HUES64 (cell line): ENCODE measurements around the gene EPDR1.

Experiments used
- H3K27ac ChIP-seq: 2 replicates; pipeline ENCODE4 v1.7.0; 2013; ENCODE audit warnings: low read depth, low read length, inconsistent platforms
- H3K27me3 ChIP-seq: 2 replicates; pipeline ENCODE4 v1.6.1; 2013; ENCODE audit warnings: mild to moderate bottlenecking, low read length; ENCODE audit not compliant: insufficient read depth
- H3K36me3 ChIP-seq: 2 replicates; pipeline ENCODE4 v1.6.1; 2013; ENCODE audit warnings: mild to moderate bottlenecking, low read length; ENCODE audit not compliant: insufficient read depth
- H3K4me1 ChIP-seq: 2 replicates; pipeline ENCODE4 v1.6.1; 2013; ENCODE audit warnings: mild to moderate bottlenecking, low read length, moderate library complexity; ENCODE audit not compliant: insufficient read depth
- H3K4me3 ChIP-seq: 2 replicates; pipeline ENCODE4 v1.5.1; 2013; ENCODE audit warnings: mild to moderate bottlenecking, low read length, moderate library complexity
- H3K9ac ChIP-seq: 2 replicates; pipeline ENCODE4 v1.6.1; 2013; ENCODE audit warnings: mild to moderate bottlenecking, low read depth, low read length
- H3K9me3 ChIP-seq: 2 replicates; pipeline ENCODE4 v1.6.1; 2013; ENCODE audit warnings: low read depth, low read length; ENCODE audit not compliant: insufficient read depth
- WGBS: fragments of 150-250, 120-280 bp; methylation state at CpG from one replicate; pipeline ENCODE4 v1.1.7; 2013; ENCODE audit warnings: missing lambda C conversion rate; 5-methylcytosine and 5-hydroxymethylcytosine counted together

The EPDR1 gene

DNA sequence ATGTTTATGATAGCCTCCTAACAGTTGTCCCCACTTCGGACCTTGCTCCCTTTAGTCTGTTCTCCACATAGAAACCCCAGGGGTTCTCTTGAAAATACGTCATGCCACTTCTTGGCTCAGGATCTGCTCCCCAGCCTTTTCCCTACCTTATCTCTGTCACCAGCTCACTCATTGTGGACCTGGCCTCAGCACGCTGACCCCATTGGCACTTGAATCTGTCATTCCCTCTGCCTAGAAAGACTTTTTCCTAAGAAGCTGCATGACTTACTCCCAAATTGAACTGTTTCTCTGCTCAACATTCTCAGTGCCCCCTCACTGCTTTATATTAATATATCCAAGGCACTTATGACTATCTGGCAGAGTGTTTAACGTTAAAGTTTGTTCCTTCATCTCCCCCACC lies 8.4 kb downstream of the EPDR1 start:
- peaks cover 6% of the 10 kb centered on the region; the same call in 1 of the 2 replicates for H3K9me3 ChIP-seq
- H3K4me3 ChIP-seq: no peak overlapping the region
- no peak overlapping the region for H3K9ac ChIP-seq
- no peaks in the 10 kb centered on the region for H3K36me3 ChIP-seq
- H3K27me3 ChIP-seq: no peaks in the 10 kb centered on the region
- no peak overlapping the region for H3K27ac ChIP-seq
- 90% methylated on average over 3 of the region's 4 CpGs for WGBS
- H3K4me1 ChIP-seq: no peaks in the 10 kb centered on the region

DNA sequence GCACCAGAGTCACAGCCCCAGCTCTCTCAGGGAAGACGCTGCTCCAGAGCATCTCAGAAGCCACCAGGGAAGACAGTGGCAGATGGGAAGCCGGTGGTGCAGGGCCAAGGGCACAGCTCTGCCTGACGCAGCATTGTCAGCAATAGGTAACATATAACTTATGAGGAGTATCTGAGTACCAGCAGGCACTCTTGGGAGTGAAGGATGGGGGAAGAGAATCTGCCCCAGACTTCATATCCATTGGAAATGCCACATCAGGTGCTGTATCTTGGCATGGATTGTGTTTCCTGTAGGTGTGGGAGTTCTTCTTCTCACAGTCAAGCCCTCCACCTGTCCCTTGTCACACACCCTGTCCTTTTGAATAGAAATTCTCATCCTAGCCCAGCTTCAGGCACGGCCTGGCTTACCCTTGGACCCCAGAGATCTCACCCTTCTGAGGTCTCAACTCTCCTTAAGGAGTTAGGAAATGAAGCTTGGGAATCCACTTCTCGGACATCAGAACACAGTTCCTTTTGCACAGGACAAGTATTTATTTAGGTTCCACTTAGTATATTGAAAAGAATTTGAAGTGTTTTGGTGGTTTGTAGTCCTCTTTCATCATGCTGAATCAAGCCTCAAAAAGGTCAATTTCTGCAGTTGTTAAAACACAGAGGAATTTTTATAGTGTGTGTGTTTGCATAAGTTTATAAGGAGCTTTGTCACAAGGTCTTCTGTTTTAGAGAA lies 9.9 kb downstream of the EPDR1 start:
- Histone ChIP-seq H3K4me3 (no peak overlapping the region), H3K36me3 (no peaks in the 10 kb centered on the region), H3K4me1 (no peaks in the 10 kb centered on the region), H3K27ac (no peak overlapping the region), H3K9ac (no peak overlapping the region), H3K9me3 (peaks cover 3% of the 10 kb centered on the region; the same call in 1 of the 2 replicates), H3K27me3 (no peaks in the 10 kb centered on the region)
- 97% methylated on average over 5 of the region's 5 CpGs for WGBS

DNA sequence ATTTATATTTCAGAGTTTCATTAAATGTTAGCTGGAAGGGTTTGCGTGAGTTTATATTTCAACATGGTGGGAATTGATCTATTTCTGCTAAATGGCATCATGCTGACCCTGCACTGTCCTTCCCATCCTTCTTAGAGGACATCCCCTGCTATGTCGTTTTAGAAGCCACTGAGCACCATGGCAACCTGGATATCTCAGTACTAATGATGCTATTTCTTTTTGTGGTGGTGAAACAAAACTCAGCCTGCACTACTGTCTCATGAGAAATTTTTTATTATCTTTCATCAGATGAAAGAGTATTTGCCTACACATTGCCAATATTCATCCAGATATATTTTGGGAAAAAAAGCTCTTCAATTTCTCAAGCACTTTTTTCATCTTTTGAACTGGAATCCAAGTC lies 12.1 kb downstream of the EPDR1 start:
- no peaks in the 10 kb centered on the region for H3K4me1 ChIP-seq
- no peak overlapping the region for H3K27ac ChIP-seq
- H3K36me3 ChIP-seq: no peaks in the 10 kb centered on the region
- H3K4me3 ChIP-seq: no peak overlapping the region
- no peaks in the 10 kb centered on the region for H3K9me3 ChIP-seq
- no peaks in the 10 kb centered on the region for H3K27me3 ChIP-seq
- H3K9ac ChIP-seq: no peak overlapping the region
- 81% methylated on average over 2 of the region's 2 CpGs for WGBS

DNA sequence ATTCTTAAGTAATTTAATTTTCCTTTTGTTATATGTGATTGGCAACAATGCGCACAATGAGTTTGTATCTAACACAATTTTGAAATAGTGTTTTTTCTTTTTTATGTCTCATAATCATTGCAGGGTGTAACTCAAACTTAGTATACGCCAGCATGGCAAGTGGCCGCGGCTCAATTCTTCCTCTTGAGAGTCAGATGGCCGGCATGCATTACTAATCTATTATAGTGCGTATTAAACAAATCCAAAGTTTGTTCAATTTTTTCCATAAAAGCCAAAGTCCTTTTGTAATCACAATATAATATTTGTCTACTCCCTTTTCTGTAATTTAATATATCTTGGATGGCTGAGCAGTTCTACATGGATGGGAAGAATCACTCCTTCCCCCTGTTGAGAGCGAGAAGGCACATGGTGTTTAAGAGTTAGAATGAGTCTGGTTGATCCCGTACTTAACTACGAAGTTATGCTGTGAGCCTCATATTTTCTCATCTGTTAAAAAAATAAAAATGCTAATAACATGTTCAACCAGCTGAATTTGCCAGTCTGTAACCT lies 12.7 kb downstream of the EPDR1 start:
- no peaks in the 10 kb centered on the region for H3K4me1 ChIP-seq
- no peaks in the 10 kb centered on the region for H3K27me3 ChIP-seq
- no peaks in the 10 kb centered on the region for H3K36me3 ChIP-seq
- WGBS: 98% methylated on average over 6 of the region's 9 CpGs
- H3K4me3 ChIP-seq: no peak overlapping the region
- no peaks in the 10 kb centered on the region for H3K9me3 ChIP-seq
- H3K9ac ChIP-seq: no peak overlapping the region
- H3K27ac ChIP-seq: no peak overlapping the region

DNA sequence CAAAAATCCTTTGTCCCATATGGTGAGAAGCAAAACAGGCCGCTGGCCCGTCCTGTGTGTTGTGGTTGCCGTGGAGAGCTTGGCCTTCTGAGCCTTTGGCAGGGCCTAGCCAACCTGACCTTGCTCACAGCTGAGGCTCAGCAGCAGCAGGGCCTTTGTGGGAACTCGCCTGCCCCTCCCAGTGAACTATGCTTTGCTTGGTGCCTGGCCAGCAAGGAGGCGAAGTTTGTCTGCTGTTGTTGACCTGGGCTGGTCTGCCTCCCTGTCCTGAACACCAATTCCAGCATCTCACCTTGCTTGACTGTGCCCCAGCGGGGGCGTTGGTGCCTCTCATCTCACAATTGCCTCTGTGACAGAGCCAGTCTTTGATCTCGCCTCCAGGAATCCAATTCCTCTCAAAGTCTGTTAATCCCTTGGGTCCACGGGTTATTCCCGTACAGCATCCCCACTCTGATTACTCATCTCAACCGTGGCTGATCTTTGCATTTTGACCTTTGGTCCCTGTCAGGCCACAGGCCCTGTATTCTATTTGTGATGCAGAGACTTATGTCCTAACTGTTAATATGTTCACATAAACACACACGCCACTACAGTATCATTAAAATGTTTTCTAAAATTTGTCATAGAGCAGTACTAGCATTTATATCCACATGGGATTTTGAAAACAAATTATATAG lies 22.6 kb downstream of the EPDR1 start:
- Histone ChIP-seq H3K9me3 (peaks cover 5% of the 10 kb centered on the region; the same call in 1 of the 2 replicates), H3K4me1 (peaks cover 5% of the 10 kb centered on the region; the same call in 1 of the 2 replicates), H3K27me3 (no peaks in the 10 kb centered on the region), H3K4me3 (no peak overlapping the region), H3K27ac (no peak overlapping the region), H3K36me3 (no peaks in the 10 kb centered on the region), H3K9ac (no peak overlapping the region)
- WGBS: 74% methylated on average over 12 of the region's 12 CpGs

DNA sequence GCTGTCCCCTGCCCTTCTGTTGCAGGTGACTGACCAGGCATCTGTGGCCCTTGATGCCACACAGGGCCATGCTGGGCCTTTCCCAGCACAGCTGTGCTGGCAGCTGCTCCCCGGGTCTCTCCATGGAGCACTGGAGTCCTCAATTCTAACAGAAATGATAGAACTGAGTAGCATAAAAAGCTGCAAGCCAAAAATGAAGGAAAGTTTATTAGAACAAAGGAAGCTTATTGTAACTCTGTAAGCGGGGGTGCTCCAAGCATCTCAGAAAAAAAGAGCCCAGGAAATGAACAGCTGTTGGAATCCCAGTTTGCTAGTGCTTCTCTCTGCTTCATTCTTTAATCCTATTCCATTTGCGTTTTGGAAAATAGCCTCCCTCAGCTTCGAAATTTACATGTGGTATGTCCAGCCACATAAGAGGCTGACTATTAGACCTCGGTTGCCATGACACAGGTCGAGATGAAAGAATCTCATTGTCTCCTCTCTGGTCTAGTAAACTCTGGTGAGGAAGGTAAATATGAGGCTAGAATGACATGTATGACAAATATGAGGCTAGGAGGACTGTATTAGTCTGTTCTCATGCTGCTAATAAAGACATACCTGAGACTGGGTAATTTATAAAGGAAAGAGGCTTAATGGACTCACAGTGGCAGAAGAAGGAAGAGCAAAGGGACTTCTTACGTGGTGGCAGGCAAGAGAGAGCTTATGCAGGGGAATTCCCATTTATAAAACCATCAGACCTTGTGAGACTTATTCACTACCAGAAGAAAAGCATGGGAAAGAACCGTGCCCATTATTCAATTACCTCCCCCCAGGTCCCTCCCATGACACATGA lies 23.7 kb downstream of the EPDR1 start:
- Histone ChIP-seq H3K9me3 (no peaks in the 10 kb centered on the region), H3K36me3 (no peaks in the 10 kb centered on the region), H3K4me3 (no peak overlapping the region), H3K27me3 (no peaks in the 10 kb centered on the region), H3K9ac (no peak overlapping the region), H3K27ac (no peak overlapping the region), H3K4me1 (peaks cover 5% of the 10 kb centered on the region; the same call in 1 of the 2 replicates)
- 92% methylated on average over 7 of the region's 8 CpGs for WGBS

DNA sequence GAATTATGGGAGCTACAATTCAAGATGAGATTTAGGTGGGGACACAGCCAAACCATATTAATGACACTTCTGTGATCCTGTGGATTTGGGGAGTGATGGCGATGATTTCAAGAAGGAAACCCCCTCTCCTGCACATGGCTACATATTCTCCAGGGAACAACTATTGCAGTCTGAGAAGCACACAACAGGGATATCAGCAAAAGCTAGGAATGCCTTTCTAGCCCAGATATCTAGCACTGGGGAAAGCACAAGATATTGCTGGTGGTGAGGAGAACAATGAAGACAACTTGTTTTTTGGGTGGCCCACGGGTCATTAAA lies 24.3 kb downstream of the EPDR1 start:
- Histone ChIP-seq H3K27me3 (no peaks in the 10 kb centered on the region), H3K36me3 (no peaks in the 10 kb centered on the region), H3K4me3 (no peak overlapping the region), H3K27ac (no peak overlapping the region), H3K4me1 (peaks cover 5% of the 10 kb centered on the region; the same call in 1 of the 2 replicates), H3K9ac (no peak overlapping the region), H3K9me3 (no peaks in the 10 kb centered on the region)
- 100% methylated on average over 1 of the region's 2 CpGs for WGBS

DNA sequence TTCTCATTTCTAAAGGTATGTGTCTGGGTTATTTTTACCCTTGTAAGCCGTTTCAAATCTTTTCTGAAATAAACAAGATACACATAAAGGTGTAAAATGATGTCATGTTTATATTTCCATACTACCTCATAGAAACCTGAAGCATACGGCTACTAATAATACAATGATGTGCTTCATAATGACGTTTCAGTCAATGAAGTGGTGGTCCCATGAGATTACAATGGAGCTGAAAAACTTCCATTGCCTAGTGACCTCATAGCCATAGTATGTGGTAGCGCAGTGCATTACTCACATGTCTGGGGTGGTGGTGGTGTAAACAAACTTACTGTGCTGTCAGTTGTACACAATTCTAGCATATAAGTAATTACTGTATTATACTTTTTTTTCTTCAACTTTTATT lies 24.9 kb downstream of the EPDR1 start:
- 96% methylated on average over 3 of the region's 4 CpGs for WGBS
- H3K27ac ChIP-seq: no peak overlapping the region
- no peaks in the 10 kb centered on the region for H3K27me3 ChIP-seq
- peaks cover 5% of the 10 kb centered on the region; the same call in 1 of the 2 replicates for H3K4me1 ChIP-seq
- H3K36me3 ChIP-seq: no peaks in the 10 kb centered on the region
- no peak overlapping the region for H3K4me3 ChIP-seq
- no peak overlapping the region for H3K9ac ChIP-seq
- H3K9me3 ChIP-seq: no peaks in the 10 kb centered on the region

DNA sequence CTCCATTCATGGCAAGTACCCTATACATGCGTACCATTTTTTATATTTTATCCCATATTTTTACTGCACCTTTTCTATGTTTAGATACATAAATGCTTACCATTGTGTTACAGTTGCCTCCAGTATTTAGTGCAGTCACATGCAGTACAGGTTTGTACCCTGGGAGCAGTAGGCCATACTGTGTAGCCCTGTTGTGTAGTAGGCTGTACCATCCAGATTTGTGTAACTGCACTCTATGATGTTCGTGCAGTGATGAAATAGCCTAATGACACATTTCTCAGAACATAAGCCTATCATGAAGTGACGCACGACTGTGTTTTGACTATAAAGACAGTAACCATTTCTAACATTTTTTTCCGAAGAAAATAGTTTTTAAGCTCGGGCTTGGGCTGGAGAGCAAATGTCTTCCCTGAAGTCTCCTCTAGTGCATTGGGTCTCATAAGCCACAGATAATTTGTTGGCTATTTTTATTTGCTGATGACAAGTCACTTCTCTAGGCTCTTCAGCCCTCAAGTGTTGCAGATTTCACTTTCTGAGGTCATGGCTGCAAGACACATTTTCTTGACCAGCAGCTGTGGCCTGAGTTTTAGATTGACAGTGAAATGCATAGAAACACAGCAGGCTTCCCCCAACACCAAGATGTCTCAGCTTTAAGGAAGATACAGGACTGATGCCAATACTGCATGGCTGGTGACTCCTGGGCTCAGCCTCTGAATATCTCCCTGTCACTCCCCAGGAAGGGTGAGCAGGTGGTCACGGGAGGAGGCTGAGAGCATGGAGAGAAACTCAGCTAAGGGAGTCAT lies 26.9 kb downstream of the EPDR1 start:
- Histone ChIP-seq H3K36me3 (no peaks in the 10 kb centered on the region), H3K4me3 (no peak overlapping the region), H3K9ac (no peak overlapping the region), H3K4me1 (peaks cover 5% of the 10 kb centered on the region; the same call in 1 of the 2 replicates), H3K9me3 (no peaks in the 10 kb centered on the region), H3K27me3 (no peaks in the 10 kb centered on the region), H3K27ac (no peak overlapping the region)
- WGBS: 95% methylated on average over 7 of the region's 7 CpGs

DNA sequence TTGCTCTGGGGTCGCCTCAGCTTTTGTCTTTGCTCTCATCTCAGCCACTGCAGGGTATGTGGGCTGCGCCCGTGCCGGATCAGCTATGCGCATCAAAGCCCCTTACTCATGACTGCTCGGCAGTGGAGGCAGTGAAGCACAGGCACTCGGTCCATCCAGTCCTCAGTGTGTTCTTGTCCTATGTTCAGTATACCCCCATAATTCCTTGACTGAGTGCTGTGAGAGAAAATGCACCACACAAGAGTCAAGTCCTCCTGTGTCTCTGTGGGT lies 27.4 kb downstream of the EPDR1 start:
- Histone ChIP-seq H3K9me3 (no peaks in the 10 kb centered on the region), H3K27me3 (no peaks in the 10 kb centered on the region), H3K9ac (no peak overlapping the region), H3K4me3 (no peak overlapping the region), H3K4me1 (no peaks in the 10 kb centered on the region; the same call in 1 of the 2 replicates), H3K27ac (no peak overlapping the region), H3K36me3 (no peaks in the 10 kb centered on the region)
- WGBS: 84% methylated on average over 7 of the region's 7 CpGs
